Caco-2 (cell line): ENCODE measurements around the gene LRRC2. TPM values are rescaled to one million over a fixed set of nuclear protein-coding genes. Genes with fewer than 3 reads are reported as not detected.
"Not testable (repeated sequence)": the region's sequence is repeated elsewhere in the genome, so short reads cannot be mapped to it uniquely, and the experiment has no call there.

Source experiments
- BruUV-seq: library from RNA; stranded (reverse); fragments of 400-500 nt; replicated peaks from 2 replicates; lab custom pipeline; 2021; lab: Mats Ljungman, UMichigan
- CTCF ChIA-PET: fragments of 300-600 bp; sonication (Branson Sonifier 250); formaldehyde crosslinking; loops from one replicate; lab custom pipeline; 2022; ENCODE audit warnings: antibody characterized with exemption; lab: Charles Lee
- POLR2A ChIA-PET: fragments of 300-600 bp; sonication (Branson Sonifier 250); formaldehyde crosslinking; loops from one replicate; lab custom pipeline; 2022; ENCODE audit warnings: antibody characterized with exemption; lab: Charles Lee
- DNase-seq, 2 experiments: peaks; one replicate each; pipeline versions ENCODE4 v3.0.0 to v3.0.0-alpha.2; 2020 to 2022
- H3K27me3 ChIP-seq: replicated peaks from 2 replicates; pipeline ENCODE4 v1.6.0; 2011; ENCODE audit warnings: low read length; ENCODE audit not compliant: control insufficient read depth, insufficient read depth
- H3K36me3 ChIP-seq: 2 replicates; pipeline ENCODE4 v1.5.1; 2011; ENCODE audit warnings: low read length; ENCODE audit not compliant: control insufficient read depth, insufficient read depth
- H3K4me1 ChIP-seq: fragments of 250-450 bp; sonication (Bioruptor Pico); 2 replicates; pipeline ENCODE4 v1.5.1; 2020; ENCODE audit warnings: mild to moderate bottlenecking
- H3K4me3 ChIP-seq: 2 replicates; pipeline ENCODE4 v1.5.1; 2011; ENCODE audit warnings: low read depth, mild to moderate bottlenecking, control low read depth, low read length
- H3K9me3 ChIP-seq: fragments of 250-450 bp; sonication (Bioruptor Pico); 2 replicates; pipeline ENCODE4 v1.5.1; 2020; ENCODE audit warnings: mild to moderate bottlenecking, moderate library complexity
- H3K27ac Mint-ChIP-seq: one replicate; pipeline ENCODE4 v1.8.0; 2022; ENCODE audit warnings: mixed read lengths; ENCODE audit not compliant: unreplicated experiment
- H3K27me3 Mint-ChIP-seq: one replicate; pipeline ENCODE4 v1.8.0; 2022; ENCODE audit warnings: mixed read lengths; ENCODE audit not compliant: insufficient read depth, unreplicated experiment
- H3K36me3 Mint-ChIP-seq: one replicate; pipeline ENCODE4 v1.8.0; 2022; ENCODE audit warnings: mild to moderate bottlenecking, mixed read lengths; ENCODE audit not compliant: insufficient read depth, unreplicated experiment
- H3K4me1 Mint-ChIP-seq: one replicate; pipeline ENCODE4 v1.8.0; 2022; ENCODE audit warnings: low read depth, mixed read lengths; ENCODE audit not compliant: unreplicated experiment
- H3K4me3 Mint-ChIP-seq: one replicate; pipeline ENCODE4 v1.8.0; 2022; ENCODE audit warnings: mild to moderate bottlenecking, moderate library complexity, mixed read lengths; ENCODE audit not compliant: unreplicated experiment
- H3K9me3 Mint-ChIP-seq: one replicate; pipeline ENCODE4 v1.8.0; 2022; ENCODE audit warnings: mixed read lengths; ENCODE audit not compliant: unreplicated experiment
- intact Hi-C: fragments of 100-400 bp; cut with micrococcal nuclease; formaldehyde crosslinking; loops from one replicate; pipeline ENCODE4 v1.10.0; 2022; ENCODE audit not compliant: unreplicated experiment
- total RNA-seq: library from RNA; stranded (reverse); gene quantifications from 2 replicates; pipeline ENCODE4 v1.2.3, GENCODE V29; 2022
- TF ChIP-seq, protein P1 (sequence below), 2 experiments: fragments of 200-600 bp in 1 of 2; IDR thresholded peaks; 1 replicate in 1 of 2; 2 replicates in 1 of 2; pipeline versions ENCODE4 v1.5.1 to v1.8.0; 2011 to 2022; ENCODE audit warnings: antibody characterized with exemption in 1 of 2, control low read depth in 1 of 2, inconsistent platforms in 1 of 2, low read depth in 1 of 2, low read length in 1 of 2, mild to moderate bottlenecking in 1 of 2, moderate library complexity in 1 of 2; ENCODE audit not compliant: insufficient read depth in 1 of 2, severe bottlenecking in 1 of 2, unreplicated experiment in 1 of 2

The LRRC2 gene
- total RNA-seq, 1 experiment from 2014 or later: 0.27 TPM

DNA sequence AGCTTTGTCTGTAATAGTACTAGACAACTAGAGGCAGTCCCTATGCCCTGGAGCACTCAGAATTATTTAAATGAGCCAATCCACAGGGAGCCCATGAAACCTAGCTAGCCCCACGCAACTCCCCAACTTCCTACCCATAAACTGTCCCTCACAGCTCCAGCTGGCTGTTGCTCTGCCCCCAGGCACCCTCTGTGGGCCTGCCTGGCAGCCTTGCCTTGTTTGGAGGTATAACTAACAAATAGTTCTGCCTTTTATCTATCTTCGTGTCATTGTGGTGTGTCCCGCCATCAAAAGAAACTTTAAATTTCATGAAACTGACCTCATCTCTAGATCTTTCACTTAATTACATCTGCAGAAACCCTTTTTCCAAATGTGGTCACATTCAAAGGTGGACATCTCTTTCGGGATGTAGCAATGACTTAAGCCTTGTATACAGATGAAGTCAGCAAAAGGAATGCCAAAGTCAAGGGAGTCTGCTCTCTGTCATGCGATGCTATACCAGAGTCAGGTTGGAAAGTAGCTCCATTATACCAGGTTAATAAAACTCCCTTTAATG lies 70.1 kb downstream of the LRRC2 start:
- Histone ChIP-seq H3K4me1 (0 out of 2 replicates have a peak, but pooled peaks cover 10% of the 10 kb centered on the region), H3K27me3 (no peaks in the 10 kb centered on the region), H3K36me3 (no peaks in the 10 kb centered on the region), H3K9me3 (no peaks in the 10 kb centered on the region), H3K4me3 (no peak overlapping the region)
- DNase-seq: no peak
- Mint-ChIP-seq H3K9me3 (no peaks in the 10 kb centered on the region), H3K4me1 (no peaks in the 10 kb centered on the region), H3K36me3 (no peaks in the 10 kb centered on the region), H3K27ac (no peak overlapping the region), H3K4me3 (no peak overlapping the region), H3K27me3 (no peaks in the 10 kb centered on the region)
- TF ChIP-seq, protein P1, sequence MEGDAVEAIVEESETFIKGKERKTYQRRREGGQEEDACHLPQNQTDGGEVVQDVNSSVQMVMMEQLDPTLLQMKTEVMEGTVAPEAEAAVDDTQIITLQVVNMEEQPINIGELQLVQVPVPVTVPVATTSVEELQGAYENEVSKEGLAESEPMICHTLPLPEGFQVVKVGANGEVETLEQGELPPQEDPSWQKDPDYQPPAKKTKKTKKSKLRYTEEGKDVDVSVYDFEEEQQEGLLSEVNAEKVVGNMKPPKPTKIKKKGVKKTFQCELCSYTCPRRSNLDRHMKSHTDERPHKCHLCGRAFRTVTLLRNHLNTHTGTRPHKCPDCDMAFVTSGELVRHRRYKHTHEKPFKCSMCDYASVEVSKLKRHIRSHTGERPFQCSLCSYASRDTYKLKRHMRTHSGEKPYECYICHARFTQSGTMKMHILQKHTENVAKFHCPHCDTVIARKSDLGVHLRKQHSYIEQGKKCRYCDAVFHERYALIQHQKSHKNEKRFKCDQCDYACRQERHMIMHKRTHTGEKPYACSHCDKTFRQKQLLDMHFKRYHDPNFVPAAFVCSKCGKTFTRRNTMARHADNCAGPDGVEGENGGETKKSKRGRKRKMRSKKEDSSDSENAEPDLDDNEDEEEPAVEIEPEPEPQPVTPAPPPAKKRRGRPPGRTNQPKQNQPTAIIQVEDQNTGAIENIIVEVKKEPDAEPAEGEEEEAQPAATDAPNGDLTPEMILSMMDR (IDR thresholded peaks at IDR 0.05; ENCODE audit: insufficient read depth in 1 of 2, low read depth in 1 of 2, low read length in 1 of 2, severe bottlenecking in 1 of 2, unreplicated experiment in 1 of 2): no peak
- intact Hi-C loops: loop anchor here (2.0 kb wide), 1 partner anchor 63 kb away; no protein-coding TSS in a partner anchor
- no TSS peak for BruUV-seq
- ChIA-PET CTCF (interaction anchor here (0.6 to 2.0 kb wide), 2 partner anchors 62 to 350 kb away, joined by 3 to 16 read pairs; no protein-coding TSS in a partner anchor), POLR2A (no interaction called here)

DNA sequence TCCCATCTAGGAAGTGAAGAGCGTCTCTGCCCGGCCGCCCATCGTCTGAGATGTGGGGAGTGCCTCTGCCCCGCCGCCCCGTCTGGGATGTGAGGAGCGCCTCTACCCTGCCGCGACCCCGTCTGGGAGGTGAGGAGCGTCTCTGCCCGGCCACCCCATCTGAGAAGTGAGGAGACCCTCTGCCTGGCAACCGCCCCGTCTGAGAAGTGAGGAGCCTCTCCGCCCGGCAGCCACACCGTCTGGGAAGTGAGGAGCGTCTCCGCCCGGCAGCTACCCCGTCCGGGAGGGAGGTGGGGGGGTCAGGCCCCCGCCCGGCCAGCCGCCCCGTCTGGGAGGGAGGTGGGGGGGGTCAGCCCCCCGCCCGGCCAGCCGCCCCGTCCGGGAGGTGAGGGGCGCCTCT lies 71.6 kb downstream of the LRRC2 start:
- CTCF ChIA-PET, DNase-seq, H3K9me3 Mint-ChIP-seq, BruUV-seq, H3K4me1 Mint-ChIP-seq, H3K4me3 Mint-ChIP-seq, H3K27ac Mint-ChIP-seq, H3K36me3 ChIP-seq, H3K27me3 ChIP-seq, H3K36me3 Mint-ChIP-seq, H3K4me3 ChIP-seq, intact Hi-C loops, H3K9me3 ChIP-seq, H3K27me3 Mint-ChIP-seq, POLR2A ChIA-PET: not testable (repeated sequence)
- H3K4me1 ChIP-seq: 0 out of 2 replicates have a peak, but pooled peaks cover 10% of the 10 kb centered on the region

DNA sequence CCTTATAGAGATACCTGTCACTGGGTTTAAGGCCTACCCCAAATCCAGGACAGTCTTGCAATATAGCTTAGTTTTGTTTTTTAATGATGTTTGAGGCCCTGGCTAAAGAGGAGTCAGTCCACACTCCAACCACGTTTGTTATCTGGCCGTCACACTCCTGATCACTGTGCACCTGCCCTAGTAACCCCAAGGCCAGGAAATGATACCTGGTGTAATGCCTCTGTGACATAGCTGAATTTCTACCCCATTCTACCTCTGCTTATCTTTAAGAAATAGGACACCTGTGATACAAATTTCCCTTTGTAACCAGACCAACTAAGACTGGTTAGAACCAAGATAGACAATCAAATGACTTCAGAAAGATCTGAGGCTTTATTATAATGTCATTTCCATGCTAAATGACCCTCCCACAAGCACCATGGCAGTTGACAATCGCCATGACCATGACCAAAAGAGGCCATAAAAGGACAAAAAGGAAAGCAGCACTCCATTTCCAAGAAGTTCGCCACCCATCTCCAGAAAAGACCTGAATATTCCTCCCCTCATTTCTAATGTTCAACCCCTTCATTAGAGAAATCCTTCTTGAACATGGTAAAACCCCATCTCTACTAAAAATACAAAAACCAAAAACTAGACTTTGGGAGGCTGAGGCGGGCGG lies 73.1 kb downstream of the LRRC2 start:
- no peaks in the 10 kb centered on the region for H3K9me3 ChIP-seq
- no peaks in the 10 kb centered on the region for H3K9me3 Mint-ChIP-seq
- BruUV-seq: no TSS peak
- H3K4me3 Mint-ChIP-seq: no peak overlapping the region
- TF ChIP-seq, protein P1 (IDR thresholded peaks at IDR 0.05; ENCODE audit: insufficient read depth in 1 of 2, low read depth in 1 of 2, low read length in 1 of 2, severe bottlenecking in 1 of 2, unreplicated experiment in 1 of 2): no peak
- H3K27me3 Mint-ChIP-seq: no peaks in the 10 kb centered on the region
- H3K27ac Mint-ChIP-seq: no peak overlapping the region
- DNase-seq: no peak
- H3K4me3 ChIP-seq: no peak overlapping the region
- H3K4me1 Mint-ChIP-seq: peaks cover 5% of the 10 kb centered on the region
- H3K36me3 Mint-ChIP-seq: peaks cover 4% of the 10 kb centered on the region
- H3K36me3 ChIP-seq: no peaks in the 10 kb centered on the region
- H3K27me3 ChIP-seq: no peaks in the 10 kb centered on the region
- ChIA-PET CTCF (interaction anchor here (1.8 kb wide), 1 partner anchor 66 kb away, joined by 11 read pairs; no protein-coding TSS in a partner anchor), POLR2A (no interaction called here)
- peaks cover 10% of the 10 kb centered on the region; the same call in 1 of the 2 replicates for H3K4me1 ChIP-seq
- intact Hi-C loops: no loop called here
